ENCODE results near the gene ALKBH3.

DNA sequence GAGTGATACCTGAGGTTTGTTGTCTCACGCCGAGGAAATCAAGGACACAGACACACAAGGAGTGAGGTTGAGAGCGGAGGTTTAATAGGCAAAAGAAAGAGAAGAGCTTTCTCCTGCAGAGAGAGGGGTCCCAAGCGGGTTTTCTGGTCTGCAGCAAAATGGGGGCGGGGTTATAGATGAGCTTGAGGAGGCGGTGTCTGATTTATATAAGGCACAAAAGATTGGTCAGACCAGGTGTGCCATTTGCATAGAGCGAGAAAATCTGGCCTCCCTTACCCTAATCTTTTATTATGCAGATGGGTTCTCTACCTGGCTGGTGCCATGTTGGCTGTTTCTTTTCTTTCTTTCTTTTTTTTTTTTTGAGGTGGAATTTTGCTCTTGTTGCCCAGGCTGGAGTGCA lies 73.6 kb downstream of the ALKBH3 start:
- TF ChIP-seq POLR2A (IDR thresholded peaks at IDR 0.05): no peak
- TF ChIP-seq CTCF (IDR thresholded peaks at IDR 0.05): no peak

Data from heart left ventricle (tissue), 13 donors.